Testis (tissue), 3 donors: ENCODE results near the gene CCDC192. TPM values are rescaled to one million over a fixed set of nuclear protein-coding genes. Genes with fewer than 3 reads are reported as not detected.
"Not testable (repeated sequence)": the region's sequence is repeated elsewhere in the genome, so short reads cannot be mapped to it uniquely, and the experiment has no call there.

ENCODE experiments used
- DNase-seq: peaks from one replicate; pipeline ENCODE4 v3.0.0-alpha.2; 2019
- H3K27ac ChIP-seq, 2 donors: fragments of 200-600 bp; sonication (generic); one replicate each; pipeline ENCODE4 v1.5.1; 2019
- H3K27me3 ChIP-seq: fragments of 200-600 bp; sonication (generic); one replicate; pipeline ENCODE4 v1.5.1; 2019
- H3K36me3 ChIP-seq: fragments of 200-600 bp; sonication (generic); one replicate; pipeline ENCODE4 v1.5.1; 2017; ENCODE audit warnings: low read depth; ENCODE audit errors: missing control alignments
- H3K4me1 ChIP-seq: fragments of 200-600 bp; sonication (generic); one replicate; pipeline ENCODE4 v1.5.1; 2019
- H3K4me3 ChIP-seq, 2 donors: fragments of 200-600 bp; sonication (generic); one replicate each; pipeline ENCODE4 v1.5.1; 2017 to 2019
- H3K9me3 ChIP-seq: fragments of 200-600 bp; sonication (generic); one replicate; pipeline ENCODE4 v1.5.1; 2017
- CTCF ChIP-seq, 3 experiments: fragments of 450-650 bp in 2 of 3; fragments of 200-600 bp in 1 of 3; sonication (generic) in 1 of 3; IDR thresholded peaks; one replicate each; pipeline ENCODE4 v1.5.1; 2016 to 2019; ENCODE audit warnings: antibody characterized with exemption in 3 of 3, mild to moderate bottlenecking in 2 of 3, moderate library complexity in 1 of 3
- POLR2A ChIP-seq: fragments of 450-650 bp; IDR thresholded peaks from one replicate; pipeline ENCODE4 v1.6.1; 2017; ENCODE audit warnings: antibody characterized with exemption, mild to moderate bottlenecking, moderate library complexity
- WGBS, 2 donors: methylation state at CpG; one replicate each; pipeline ENCODE4 v1.1.5; 2018; 5-methylcytosine and 5-hydroxymethylcytosine counted together
- intact Hi-C: fragments of 100-400 bp; cut with DNase I; formaldehyde crosslinking; loops from one replicate; pipeline ENCODE4 v1.15.1; 2023; ENCODE audit warnings: low total_unique reads
- polyA plus RNA-seq: library from polyadenylated mRNA; stranded (reverse); fragments of 350-450 nt; fragmentation: Illumina TruSeq; extraction: RNeasy Lipid Tissue Mini Kit (QIAGEN cat#74804); gene quantifications from one replicate; pipeline ENCODE4 v1.2.3, GENCODE V29; 2014; ENCODE audit warnings: low read depth, low replicate concordance; ENCODE audit not compliant: insufficient read depth
- total RNA-seq, 2 donors: library from RNA; depleted of rRNA; stranded (reverse); fragments of >200 nt; gene quantifications; one replicate each; pipeline ENCODE4 v1.2.3, GENCODE V29; 2016

Gene CCDC192
- total and polyA plus RNA-seq, 3 donors from 2014 or later: 7.8 to 22.6 (median 12.9) TPM

GRCh38 chr5:127723571-127723970 is 20.4 kb downstream of the CCDC192 start:
- H3K9me3 ChIP-seq: no peaks in the 10 kb centered on the region
- peak; percentile 19 for DNase-seq
- no peak overlapping the region for H3K4me3 ChIP-seq
- H3K27me3 ChIP-seq: no peaks in the 10 kb centered on the region
- no peak for TF ChIP-seq POLR2A
- no peak for TF ChIP-seq CTCF (IDR thresholded peaks at IDR 0.05)
- H3K27ac ChIP-seq: no peak overlapping the region
- peaks cover 4% of the 10 kb centered on the region for H3K4me1 ChIP-seq
- no peaks in the 10 kb centered on the region for H3K36me3 ChIP-seq
- intact Hi-C loops: no loop called here
- 65 to 69% methylated on average over 2 of the region's 2 CpGs for WGBS, 2 donors

DNA sequence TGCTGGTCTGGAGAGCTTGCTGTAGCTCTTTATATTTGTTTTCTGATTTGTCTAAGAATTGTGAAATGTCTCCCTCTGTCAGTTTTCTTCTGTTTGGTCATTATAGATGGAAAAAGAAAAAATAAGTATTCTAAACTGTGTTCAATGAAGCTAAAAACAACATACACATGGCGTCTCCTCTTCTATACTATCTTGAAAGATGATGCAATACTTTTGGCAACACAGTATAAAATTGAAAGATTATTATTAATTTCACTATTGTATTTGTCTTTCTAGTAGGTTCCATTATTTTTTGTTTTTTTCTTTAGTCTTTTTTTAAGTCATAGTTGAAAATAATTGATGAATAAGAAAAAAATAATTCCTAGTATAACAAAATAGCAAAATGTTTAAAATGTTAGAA is 22.5 kb downstream of the CCDC192 start:
- DNase-seq: no peak
- intact Hi-C loops: no loop called here
- WGBS, 2 donors: 86 to 88% methylated on average over 1 of the region's 1 CpG

DNA sequence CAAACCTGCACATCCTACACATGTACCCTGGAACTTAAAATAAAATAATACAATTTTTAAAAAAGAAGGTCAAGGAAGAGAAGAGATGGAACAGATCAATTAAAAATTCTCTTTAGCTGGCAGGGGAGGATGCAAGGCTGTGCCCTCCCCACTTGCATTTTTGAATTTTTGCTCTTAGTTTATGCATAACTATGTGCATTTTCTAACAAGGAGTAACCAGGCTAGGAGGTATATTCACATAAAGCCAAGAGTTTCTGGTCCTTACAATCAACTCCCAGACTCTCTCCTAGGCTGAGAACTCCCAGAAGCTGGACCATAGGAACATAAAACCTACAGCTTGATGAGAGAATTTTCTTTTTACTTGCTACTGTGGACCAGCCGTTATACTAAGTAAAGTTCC is 29.8 kb downstream of the CCDC192 start:
- H3K27me3 ChIP-seq: no peaks in the 10 kb centered on the region
- DNase-seq: no peak

More for the DNA sequence above, 22.5 kb downstream of the CCDC192 start:
- H3K36me3 ChIP-seq: no peaks in the 10 kb centered on the region
- H3K4me1 ChIP-seq: peaks cover 4% of the 10 kb centered on the region
- H3K27me3 ChIP-seq: no peaks in the 10 kb centered on the region
- no peak for TF ChIP-seq POLR2A
- TF ChIP-seq CTCF (IDR thresholded peaks at IDR 0.05): no peak
- H3K9me3 ChIP-seq: no peaks in the 10 kb centered on the region
- no peak overlapping the region for H3K4me3 ChIP-seq
- no peak overlapping the region for H3K27ac ChIP-seq

DNA sequence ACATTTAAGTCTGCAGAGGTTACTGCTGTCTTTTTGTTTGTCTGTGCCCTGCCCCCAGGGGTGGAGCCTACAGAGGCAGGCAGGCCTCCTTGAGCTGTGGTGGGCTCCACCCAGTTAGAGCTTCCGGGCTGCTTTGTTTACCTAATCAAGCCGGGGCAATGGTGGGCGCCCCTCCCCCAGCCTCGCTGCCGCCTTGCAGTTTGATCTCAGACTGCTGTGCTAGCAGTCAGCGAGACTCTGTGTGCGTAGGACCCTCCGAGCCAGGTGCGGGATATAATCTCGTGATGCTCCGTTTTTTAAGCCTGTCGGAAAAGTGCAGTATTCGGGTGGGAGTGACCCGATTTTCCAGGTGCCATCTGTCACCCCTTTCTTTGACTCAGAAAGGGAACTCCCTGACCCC is 36.2 kb downstream of the CCDC192 start:
- 77 to 91% methylated on average over 12 to 14 of the region's 14 CpGs for WGBS, 2 donors
- intact Hi-C loops, H3K27me3 ChIP-seq, H3K9me3 ChIP-seq, H3K4me3 ChIP-seq, H3K4me1 ChIP-seq, H3K36me3 ChIP-seq, DNase-seq, H3K27ac ChIP-seq: not testable (repeated sequence)

More for the DNA sequence above, 29.8 kb downstream of the CCDC192 start:
- no peak for TF ChIP-seq POLR2A
- TF ChIP-seq CTCF (IDR thresholded peaks at IDR 0.05): no peak
- H3K27ac ChIP-seq: no peak overlapping the region
- H3K4me1 ChIP-seq: no peaks in the 10 kb centered on the region
- no peaks in the 10 kb centered on the region for H3K9me3 ChIP-seq
- intact Hi-C loops: no loop called here
- no peaks in the 10 kb centered on the region for H3K36me3 ChIP-seq
- no peak overlapping the region for H3K4me3 ChIP-seq
- 90 to 95% methylated on average over 1 of the region's 1 CpG for WGBS, 2 donors

DNA sequence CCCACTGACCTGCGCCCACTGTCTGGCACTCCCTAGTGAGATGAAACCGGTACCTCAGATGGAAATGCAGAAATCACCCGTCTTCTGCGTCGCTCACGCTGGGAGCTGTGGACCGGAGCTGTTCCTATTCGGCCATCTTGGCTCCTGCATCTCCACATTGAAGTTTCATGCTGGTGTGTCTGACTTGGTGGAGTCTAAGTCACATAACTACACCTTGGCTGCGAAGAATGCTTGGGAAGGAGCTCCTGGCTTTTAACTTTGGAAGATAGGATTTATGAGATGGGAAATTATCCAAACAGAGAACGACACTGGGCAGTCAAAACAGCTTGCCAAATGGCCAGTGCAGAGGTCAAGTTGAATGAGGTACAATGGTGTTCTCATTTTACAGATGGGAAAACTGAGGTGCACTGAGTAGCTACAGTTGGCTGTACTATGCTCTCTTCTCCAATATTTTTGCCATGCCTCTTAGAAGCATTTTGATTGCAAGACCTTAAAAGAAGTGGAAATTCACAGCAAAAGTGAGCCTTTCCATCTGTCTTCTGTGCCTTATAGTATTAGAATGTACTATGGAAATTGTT is 36.7 kb downstream of the CCDC192 start:
- no peak overlapping the region for H3K27ac ChIP-seq
- H3K27me3 ChIP-seq: no peaks in the 10 kb centered on the region
- no peak overlapping the region for H3K4me3 ChIP-seq
- WGBS, 2 donors: 87% methylated on average over 8 to 10 of the region's 10 CpGs
- no peaks in the 10 kb centered on the region for H3K9me3 ChIP-seq
- intact Hi-C loops: no loop called here
- TF ChIP-seq POLR2A (no peak), CTCF (IDR thresholded peaks at IDR 0.05) (no peak)
- DNase-seq: no peak
- H3K4me1 ChIP-seq: no peaks in the 10 kb centered on the region
- no peaks in the 10 kb centered on the region for H3K36me3 ChIP-seq
